MM.1S (cell line): ENCODE results near the gene DISC1.

Source experiments
- EZH2phosphoT487 ChIP-seq: fragments of 300-600 bp; sonication (generic); IDR thresholded peaks from 2 replicates; pipeline ENCODE4 v1.6.1; 2018; ENCODE audit warnings: antibody characterized with exemption, low read length
- TF ChIP-seq, protein P1 (sequence below): fragments of 300-600 bp; sonication (generic); IDR thresholded peaks from 2 replicates; pipeline ENCODE4 v1.5.1; 2016; ENCODE audit warnings: antibody characterized with exemption, low read length, mixed read lengths

DNA sequence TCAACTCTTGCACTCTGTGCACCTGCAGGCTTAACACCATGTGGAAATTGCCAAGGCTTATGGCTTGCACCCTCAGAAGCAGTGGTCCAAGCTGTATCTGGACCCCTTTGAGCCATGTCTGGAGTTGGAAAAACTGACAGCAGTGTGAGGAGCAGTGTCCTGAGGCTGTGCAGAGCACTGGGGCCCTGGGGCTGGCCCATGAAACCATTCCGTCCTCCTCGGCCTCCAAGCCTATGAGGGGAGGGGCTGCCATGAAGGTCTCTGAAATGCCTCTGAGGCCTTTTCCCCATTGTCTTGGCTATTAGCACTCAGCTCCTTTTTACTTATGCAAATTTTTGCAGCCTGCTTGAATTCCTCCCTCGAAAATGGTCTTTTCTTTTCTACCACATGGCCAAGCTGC lies 126.7 kb downstream of the DISC1 start:
- TF ChIP-seq, protein P1, sequence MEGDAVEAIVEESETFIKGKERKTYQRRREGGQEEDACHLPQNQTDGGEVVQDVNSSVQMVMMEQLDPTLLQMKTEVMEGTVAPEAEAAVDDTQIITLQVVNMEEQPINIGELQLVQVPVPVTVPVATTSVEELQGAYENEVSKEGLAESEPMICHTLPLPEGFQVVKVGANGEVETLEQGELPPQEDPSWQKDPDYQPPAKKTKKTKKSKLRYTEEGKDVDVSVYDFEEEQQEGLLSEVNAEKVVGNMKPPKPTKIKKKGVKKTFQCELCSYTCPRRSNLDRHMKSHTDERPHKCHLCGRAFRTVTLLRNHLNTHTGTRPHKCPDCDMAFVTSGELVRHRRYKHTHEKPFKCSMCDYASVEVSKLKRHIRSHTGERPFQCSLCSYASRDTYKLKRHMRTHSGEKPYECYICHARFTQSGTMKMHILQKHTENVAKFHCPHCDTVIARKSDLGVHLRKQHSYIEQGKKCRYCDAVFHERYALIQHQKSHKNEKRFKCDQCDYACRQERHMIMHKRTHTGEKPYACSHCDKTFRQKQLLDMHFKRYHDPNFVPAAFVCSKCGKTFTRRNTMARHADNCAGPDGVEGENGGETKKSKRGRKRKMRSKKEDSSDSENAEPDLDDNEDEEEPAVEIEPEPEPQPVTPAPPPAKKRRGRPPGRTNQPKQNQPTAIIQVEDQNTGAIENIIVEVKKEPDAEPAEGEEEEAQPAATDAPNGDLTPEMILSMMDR, result no peak
- TF ChIP-seq EZH2phosphoT487, result no peak
